ENCODE measurements around the gene PMS1.
A peak's percentile ranks its signal among the peaks of the same experiment; 100 is the strongest.
"Not testable (repeated sequence)": the region's sequence is repeated elsewhere in the genome, so short reads cannot be mapped to it uniquely, and the experiment has no call there.

The PMS1 gene

DNA sequence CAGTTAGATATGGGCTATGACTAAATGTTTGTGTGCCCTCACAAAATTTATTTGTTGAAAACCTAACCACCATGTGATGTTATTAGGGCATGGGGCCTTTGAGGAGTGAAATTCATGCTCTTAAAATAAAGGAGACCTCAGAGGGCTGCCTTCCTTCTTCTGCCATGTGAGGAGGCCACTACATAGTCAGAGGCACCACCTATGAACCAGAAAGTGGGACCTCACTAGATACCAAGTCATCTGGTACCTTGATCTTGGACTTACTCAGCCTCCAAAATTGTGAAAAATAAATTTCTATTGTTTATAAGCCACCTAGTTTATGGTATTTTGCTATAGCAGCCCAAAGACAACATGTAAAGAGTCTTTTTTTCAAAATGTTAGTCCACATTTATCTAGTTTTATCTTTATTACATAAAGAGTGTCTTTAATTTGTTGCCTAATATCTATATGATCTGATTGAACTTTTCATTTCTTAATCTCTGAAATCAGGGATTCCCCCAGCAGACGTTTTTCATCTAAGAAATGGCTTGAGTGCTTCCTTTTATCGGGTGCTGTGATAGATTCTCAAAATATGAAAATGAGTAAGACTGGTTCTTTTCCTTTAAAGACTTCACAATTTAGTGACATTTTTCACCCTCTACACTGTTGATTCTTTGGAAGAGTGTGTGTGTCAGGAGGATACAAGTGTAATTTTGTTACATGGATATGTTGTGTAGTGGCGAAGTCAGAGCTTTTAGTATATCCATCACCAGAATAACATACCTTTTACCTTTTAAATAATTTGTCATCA lies 34.2 kb downstream of the PMS1 start:
- no peak for DNase-seq

DNA sequence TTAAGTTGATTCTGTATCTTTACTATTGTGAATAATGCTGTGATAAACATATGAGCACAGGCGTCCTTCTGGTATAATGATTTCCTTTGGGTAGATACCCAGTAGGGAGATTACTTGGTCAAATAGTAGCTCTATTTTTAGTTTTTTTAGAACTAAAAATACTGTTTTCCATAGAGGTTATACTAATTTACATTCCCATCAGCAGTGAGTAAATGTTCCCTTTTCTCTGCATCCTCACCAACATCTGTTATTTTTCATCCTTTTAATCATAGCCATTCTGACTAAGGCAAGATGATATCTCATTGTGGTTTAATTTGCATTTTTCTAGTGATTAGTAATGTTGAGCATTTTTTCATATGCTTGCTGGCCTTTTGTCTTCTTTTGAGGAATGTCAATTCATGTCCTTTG lies 35.1 kb downstream of the PMS1 start:
- DNase-seq, result no peak

- no peak for DNase-seq
Observed at GRCh38 chr2:189821953-189822748, 37.9 kb downstream of the PMS1 start.

- DNase-seq, result no peak
Observed at GRCh38 chr2:189824694-189825396, 40.6 kb downstream of the PMS1 start.

DNA sequence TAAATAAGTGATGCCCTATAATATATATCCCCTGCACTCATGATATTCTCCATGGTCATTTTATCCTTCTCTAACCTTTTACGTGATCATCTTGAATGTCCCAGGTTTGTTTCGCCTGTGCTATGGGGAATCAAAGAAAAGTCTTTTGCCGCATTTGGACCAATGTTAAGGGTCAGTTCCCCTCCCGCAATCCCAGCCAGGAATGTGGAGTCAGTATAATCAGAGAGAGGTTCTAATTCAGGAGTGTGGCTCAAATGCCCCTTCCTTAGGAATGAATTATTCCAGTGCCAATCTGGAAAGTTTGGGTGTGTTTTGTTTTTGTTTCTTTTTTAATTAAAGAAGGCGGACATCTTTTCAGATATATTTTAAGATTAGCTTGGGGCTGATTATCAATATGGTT lies 41.8 kb downstream of the PMS1 start:
- no peak for DNase-seq

DNA sequence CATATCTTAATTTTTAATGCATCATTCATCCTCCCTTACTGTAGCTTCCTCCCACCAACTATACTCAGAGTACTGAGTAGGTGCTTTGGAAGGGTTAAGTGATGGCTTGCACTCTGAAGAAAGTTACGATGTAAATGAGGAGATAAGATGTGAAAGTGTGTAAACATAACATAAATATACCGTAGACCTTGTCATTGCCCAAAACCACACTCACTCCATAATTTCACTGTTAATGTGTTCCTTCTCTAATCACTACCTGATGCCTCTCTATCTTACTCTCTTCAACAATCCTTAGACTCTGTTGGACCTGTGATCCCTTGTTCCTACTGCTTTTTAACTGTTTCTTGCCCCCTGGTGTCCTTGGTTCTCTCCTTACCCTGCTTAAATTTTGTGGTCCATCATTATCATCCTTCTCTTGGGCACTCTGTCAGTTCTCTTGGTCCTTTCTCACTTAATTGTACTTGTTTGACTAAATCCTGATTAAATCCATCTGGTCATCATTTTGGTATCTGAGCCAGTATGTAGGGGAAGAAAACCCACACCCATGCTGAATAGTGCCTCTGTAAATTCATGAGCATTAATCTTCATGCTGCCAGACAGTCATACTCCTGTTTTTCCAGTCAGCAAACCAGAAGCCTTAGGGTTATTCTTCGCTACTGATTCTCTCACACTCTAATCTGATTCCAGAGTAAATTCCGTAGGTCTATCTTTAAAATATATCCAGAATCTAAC lies 45.0 kb downstream of the PMS1 start:
- DNase-seq, result no peak

DNA sequence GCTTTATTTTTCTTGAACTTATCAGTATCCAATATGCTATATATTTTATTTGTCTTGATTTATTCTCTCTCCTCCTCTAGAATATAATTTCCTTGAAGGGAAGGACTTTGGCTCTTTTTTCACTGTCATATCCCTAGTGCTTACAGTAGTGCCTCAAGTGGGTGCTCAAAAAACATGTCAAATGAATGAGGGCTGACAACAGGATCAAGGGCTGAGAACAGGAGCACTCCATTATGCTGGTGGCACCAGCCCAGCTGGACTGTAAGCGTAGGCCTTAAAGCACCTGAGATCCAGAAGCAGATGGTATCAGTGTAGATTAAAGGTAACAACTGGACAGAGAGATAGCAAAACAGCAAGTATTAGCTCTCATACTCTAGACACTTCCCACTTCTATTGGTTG lies 46.3 kb downstream of the PMS1 start:
- no peak for DNase-seq

DNA sequence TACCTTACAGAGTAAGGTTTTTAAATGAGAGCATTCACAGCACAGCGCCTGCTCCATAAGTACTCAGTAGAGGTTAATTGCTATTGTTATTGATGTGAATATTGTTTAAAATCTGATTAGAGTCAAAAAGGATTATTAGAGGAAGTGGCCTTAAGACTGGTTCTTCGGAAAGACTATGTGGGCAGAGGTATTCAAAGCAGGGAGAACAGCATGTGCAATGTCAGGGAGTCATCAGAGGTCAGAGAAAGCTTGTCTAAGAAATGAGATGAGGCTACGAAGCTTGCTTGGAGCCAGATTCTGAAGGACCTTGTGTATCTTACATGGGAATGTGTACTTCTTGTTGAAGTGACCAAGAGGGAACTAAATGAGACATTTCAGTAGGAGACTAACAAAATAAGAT lies 49.8 kb downstream of the PMS1 start:
- DNase-seq, result no peak

GRCh38 chr2:189834642-189835041 lies 50.4 kb downstream of the PMS1 start:
- DNase-seq, result not testable (repeated sequence)

DNA sequence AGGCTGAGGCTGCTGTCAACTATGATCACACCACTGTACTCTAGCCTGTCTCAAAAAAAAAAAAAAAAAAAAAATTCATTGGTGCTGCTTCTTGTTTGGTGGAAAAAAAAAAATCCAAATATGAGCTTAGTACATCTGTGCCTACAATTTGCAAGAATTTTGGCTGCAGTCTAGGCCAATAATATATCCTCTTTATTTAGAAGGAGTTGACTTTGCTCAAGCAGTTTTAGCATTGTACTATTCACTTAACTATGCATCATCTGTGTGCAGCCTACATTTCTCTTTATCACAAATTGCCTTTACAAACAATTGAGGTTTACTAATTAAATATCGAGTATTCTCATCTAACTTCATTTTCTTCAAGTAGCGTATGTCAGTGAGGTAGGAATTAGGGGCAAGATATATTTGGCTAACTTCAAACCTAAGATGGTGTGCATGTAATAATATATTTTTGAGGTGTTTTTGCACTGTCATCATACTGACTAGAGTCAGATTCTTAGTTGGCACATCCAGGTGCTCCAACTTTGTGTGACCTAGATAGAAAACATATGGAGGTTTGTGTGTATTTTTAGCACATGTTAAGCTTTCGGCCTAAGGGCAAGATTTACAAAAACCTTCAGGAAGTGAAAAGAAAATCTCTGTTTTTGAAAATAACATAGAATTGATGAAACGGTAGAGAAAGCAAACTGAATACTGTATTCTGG lies 51.8 kb downstream of the PMS1 start:
- DNase-seq, result peak; percentile 2

DNA sequence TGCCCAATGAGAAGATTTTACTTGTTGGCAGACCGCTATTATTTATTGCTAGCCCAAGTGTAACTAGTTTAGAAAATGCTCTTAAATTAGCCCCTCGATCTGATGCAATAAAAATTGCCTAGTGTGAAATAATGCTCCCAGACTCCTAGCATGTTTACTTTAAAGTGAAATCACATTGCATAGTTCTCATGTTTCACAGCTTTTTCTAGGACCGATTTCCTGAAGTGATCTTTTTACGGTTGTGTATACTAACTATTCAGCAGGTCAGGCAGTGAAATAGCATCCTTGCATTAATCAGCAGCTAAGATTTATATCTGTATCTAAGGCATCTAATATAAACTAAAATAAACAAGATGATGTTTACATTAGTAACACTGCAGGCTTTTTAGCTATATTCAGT lies 52.4 kb downstream of the PMS1 start:
- DNase-seq, result no peak

GRCh38 chr2:189837326-189837725 lies 53.1 kb downstream of the PMS1 start:
- no peak for DNase-seq

DNA sequence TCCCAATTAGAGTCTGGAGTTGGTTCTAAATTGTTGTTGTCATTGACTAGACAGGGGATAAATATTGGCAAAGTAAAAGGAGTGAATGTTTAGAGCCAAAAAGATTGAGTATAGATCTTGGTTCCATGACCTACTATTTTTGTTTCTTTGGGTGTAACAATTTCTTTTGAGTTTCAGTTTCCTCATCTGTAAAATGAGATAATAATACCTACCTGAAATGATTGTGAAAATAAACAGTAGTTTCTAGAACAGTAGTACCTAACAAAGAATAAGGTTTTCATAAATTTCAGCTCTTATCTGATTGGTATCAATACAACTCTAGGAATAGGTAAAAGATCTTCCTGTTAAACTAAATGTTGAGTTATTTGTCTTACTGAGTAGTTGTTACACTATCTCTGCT lies 56.8 kb downstream of the PMS1 start:
- DNase-seq, result no peak

- DNase-seq, result no peak
Observed at GRCh38 chr2:189848276-189848675, 64.0 kb downstream of the PMS1 start.

- no peak for DNase-seq
Observed at GRCh38 chr2:189849550-189849949, 65.3 kb downstream of the PMS1 start.

GRCh38 chr2:189851174-189851826 lies 67.0 kb downstream of the PMS1 start:
- DNase-seq, result no peak

- no peak for DNase-seq
Observed at GRCh38 chr2:189854187-189854586, 69.9 kb downstream of the PMS1 start.

- no peak for DNase-seq
Observed at GRCh38 chr2:189854940-189855339, 70.7 kb downstream of the PMS1 start.

DNA sequence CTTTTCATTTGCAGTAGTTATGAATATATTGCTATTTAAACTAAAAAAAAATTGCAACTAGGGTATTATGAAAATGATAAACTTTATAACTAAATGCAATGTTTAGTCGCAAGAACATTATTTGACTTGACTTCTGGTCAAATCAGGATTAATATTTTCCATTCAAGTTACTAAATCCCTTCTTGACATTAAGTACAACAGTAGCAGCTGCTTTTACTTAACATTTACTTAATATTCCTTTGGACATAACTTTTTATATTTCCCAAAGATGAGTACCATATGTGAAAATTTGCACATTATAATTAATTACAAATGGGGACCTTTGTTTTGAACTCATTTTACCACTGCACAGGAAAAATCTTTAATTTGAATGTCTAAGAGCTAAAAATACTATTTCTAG lies 74.0 kb downstream of the PMS1 start:
- DNase-seq, result no peak

GRCh38 chr2:189860161-189860560 lies 75.9 kb downstream of the PMS1 start:
- DNase-seq, result no peak

DNA sequence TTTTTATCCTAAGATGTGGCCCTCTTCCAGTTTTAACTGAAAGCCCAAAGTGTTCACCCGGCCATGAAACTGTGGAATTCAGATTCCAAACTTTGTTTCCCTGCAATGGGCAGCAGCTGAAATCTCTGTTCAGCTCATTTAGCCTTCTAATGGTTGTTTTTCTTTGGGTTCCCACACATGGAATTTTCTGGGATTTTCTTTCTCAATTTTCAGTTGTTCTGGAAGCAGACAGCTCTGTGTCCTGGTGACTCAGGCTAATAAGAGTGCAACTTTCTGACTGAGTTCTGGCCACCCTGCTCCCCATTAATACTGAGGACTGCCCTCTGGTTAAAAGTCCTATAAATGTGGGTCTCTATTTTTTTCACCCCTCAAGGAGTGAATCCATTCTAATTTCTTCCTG lies 78.5 kb downstream of the PMS1 start:
- DNase-seq, result no peak

GRCh38 chr2:189865826-189866225 lies 81.6 kb downstream of the PMS1 start:
- DNase-seq, result no peak

Data from NCI-H146 (cell line).